ENCODE results near the gene DGKE. TPM values are rescaled to one million over a fixed set of nuclear protein-coding genes. Genes with fewer than 3 reads are reported as not detected.

The DGKE gene
- total RNA-seq, 1 donor from 2014 or later, result 5.4 TPM

- no peak overlapping the region for H3K27ac Mint-ChIP-seq (ENCODE audit: unreplicated experiment)
- no peaks in the 10 kb centered on the region for H3K36me3 Mint-ChIP-seq (ENCODE audit: low read depth)
- H3K27me3 Mint-ChIP-seq (ENCODE audit: low read depth), result no peaks in the 10 kb centered on the region
- no peak for DNase-seq (ENCODE audit: low read depth, low spot score)
- H3K4me3 Mint-ChIP-seq, result no peak overlapping the region
- no peaks in the 10 kb centered on the region for H3K9me3 Mint-ChIP-seq
- H3K4me1 Mint-ChIP-seq, result peaks cover 6% of the 10 kb centered on the region
- TF ChIP-seq CTCF (conservative IDR thresholded peaks at IDR 0.05), result no peak
These were observed 13.7 kb upstream of the DGKE start for GRCh38 chr17:56820207-56820606.

- no peaks in the 10 kb centered on the region for H3K9me3 Mint-ChIP-seq
- H3K27me3 Mint-ChIP-seq (ENCODE audit: low read depth), result no peaks in the 10 kb centered on the region
- DNase-seq (ENCODE audit: low read depth, low spot score), result no peak
- H3K4me3 Mint-ChIP-seq, result no peak overlapping the region
- peaks cover 6% of the 10 kb centered on the region for H3K4me1 Mint-ChIP-seq
- no peak overlapping the region for H3K27ac Mint-ChIP-seq (ENCODE audit: unreplicated experiment)
- no peak for TF ChIP-seq CTCF (conservative IDR thresholded peaks at IDR 0.05)
- H3K36me3 Mint-ChIP-seq (ENCODE audit: low read depth), result no peaks in the 10 kb centered on the region
These were observed 12.0 kb upstream of the DGKE start for GRCh38 chr17:56821847-56822534.

- Mint-ChIP-seq H3K27ac (ENCODE audit: unreplicated experiment) (no peak overlapping the region), H3K4me1 (peaks cover 6% of the 10 kb centered on the region), H3K4me3 (no peak overlapping the region), H3K9me3 (no peaks in the 10 kb centered on the region), H3K27me3 (ENCODE audit: low read depth) (no peaks in the 10 kb centered on the region), H3K36me3 (ENCODE audit: low read depth) (no peaks in the 10 kb centered on the region)
- DNase-seq (ENCODE audit: low read depth, low spot score), result no peak
- no peak for TF ChIP-seq CTCF (conservative IDR thresholded peaks at IDR 0.05)
These were observed 11.2 kb upstream of the DGKE start for GRCh38 chr17:56822725-56823124.

GRCh38 chr17:56823848-56824247 lies 10.1 kb upstream of the DGKE start:
- no peaks in the 10 kb centered on the region for H3K9me3 Mint-ChIP-seq
- no peaks in the 10 kb centered on the region for H3K27me3 Mint-ChIP-seq (ENCODE audit: low read depth)
- H3K4me3 Mint-ChIP-seq, result no peak overlapping the region
- no peaks in the 10 kb centered on the region for H3K36me3 Mint-ChIP-seq (ENCODE audit: low read depth)
- no peak for TF ChIP-seq CTCF (conservative IDR thresholded peaks at IDR 0.05)
- H3K27ac Mint-ChIP-seq (ENCODE audit: unreplicated experiment), result no peak overlapping the region
- DNase-seq (ENCODE audit: low read depth, low spot score), result no peak
- H3K4me1 Mint-ChIP-seq, result peaks cover 6% of the 10 kb centered on the region

GRCh38 chr17:56824503-56824902 lies 9.4 kb upstream of the DGKE start:
- Mint-ChIP-seq H3K27ac (ENCODE audit: unreplicated experiment) (no peak overlapping the region), H3K9me3 (no peaks in the 10 kb centered on the region)
- no peak for DNase-seq (ENCODE audit: low read depth, low spot score)

More at GRCh38 chr17:56824503-56824902, 9.4 kb upstream of the DGKE start:
- no peak for TF ChIP-seq CTCF (conservative IDR thresholded peaks at IDR 0.05)
- Mint-ChIP-seq H3K4me1 (peaks cover 5% of the 10 kb centered on the region), H3K27me3 (ENCODE audit: low read depth) (no peaks in the 10 kb centered on the region), H3K36me3 (ENCODE audit: low read depth) (no peaks in the 10 kb centered on the region), H3K4me3 (no peak overlapping the region)
